Measurements from ENCODE around the gene BPIFA2. TPM values are rescaled to one million over a fixed set of nuclear protein-coding genes. Genes with fewer than 3 reads are reported as not detected.

BPIFA2 gene
- total and polyA plus RNA-seq, 2 donors (not counting 1 experiment from before 2014, with no cell fraction given) = not detected

DNA sequence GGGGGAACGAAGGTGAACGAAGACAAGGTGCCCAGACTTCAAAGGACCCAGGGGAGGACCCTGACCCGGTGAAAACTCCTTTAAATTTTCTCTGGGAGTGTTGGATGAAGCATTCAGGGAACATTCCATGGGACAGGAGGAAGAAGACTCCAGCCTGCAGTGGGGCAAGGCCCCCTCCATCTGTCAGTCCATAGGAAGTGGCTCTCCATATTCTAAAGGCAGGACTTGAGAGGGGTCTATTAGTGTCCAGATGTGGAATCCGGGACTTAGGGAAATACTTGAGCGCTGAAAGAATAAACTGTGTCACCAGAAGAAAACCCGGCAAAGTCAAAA lies 3.2 kb upstream of the BPIFA2 start:
- intact Hi-C loops (cut with micrococcal nuclease) = no loop called here
- CTCF ChIA-PET = no interaction called here

DNA sequence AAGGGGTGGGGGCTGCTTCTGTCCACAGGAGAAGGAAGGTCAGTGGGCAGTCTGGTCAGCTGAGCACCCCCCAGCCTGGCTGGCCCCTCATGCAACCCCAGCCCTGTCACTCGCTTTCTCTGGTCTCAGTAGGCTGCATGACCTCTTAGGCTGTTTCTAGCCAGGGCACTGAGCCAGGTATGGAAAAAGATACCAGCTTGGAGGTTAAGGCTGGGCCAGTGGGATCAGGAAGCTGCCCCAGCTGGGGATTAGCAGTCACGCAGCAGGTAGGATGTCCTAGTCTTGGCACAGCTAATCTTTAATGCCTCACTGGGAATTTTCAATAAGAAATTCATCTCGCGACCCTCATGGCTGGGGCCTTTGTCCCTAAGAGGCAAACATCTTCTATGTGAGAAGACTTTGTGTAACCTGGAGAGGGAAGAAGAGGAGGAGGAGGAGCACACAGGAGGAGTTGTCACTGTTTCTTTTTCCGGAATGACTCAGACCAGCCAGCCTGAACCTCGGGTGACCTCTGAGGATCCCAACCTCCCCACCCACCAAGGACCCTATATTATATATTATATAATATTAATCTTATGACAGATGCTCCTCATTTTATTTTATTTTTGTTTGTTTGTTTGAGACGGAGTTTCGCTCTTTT lies 2.4 kb upstream of the BPIFA2 start:
- Mint-ChIP-seq H3K9me3 (ENCODE audit: insufficient read depth) (peaks cover 8% of the 10 kb centered on the region), H3K27ac (no peak overlapping the region), H3K27me3 (peaks cover 13% of the 10 kb centered on the region), H3K4me3 (no peak overlapping the region), H3K4me1 (no peaks in the 10 kb centered on the region)
- no peak overlapping the region for H3K4me2 ChIP-seq (replicated peaks; ENCODE audit: low read depth, low read length, poor library complexity, severe bottlenecking)
- no peaks in the 10 kb centered on the region for H3K4me1 ChIP-seq (ENCODE audit: control insufficient read depth in 2 of 2, insufficient read depth in 2 of 2, low read length in 2 of 2)
- CTCF ChIA-PET = no interaction called here
- no peaks in the 10 kb centered on the region for H3K36me3 ChIP-seq (replicated peaks in 1 of 2; ENCODE audit: control extremely low read depth in 1 of 2, control insufficient read depth in 1 of 2, extremely low read depth in 1 of 2, insufficient read depth in 2 of 2, low read length in 1 of 2)
- H3K27ac ChIP-seq (ENCODE audit: low read length in 2 of 2) = no peak overlapping the region
- no peak overlapping the region for H3K9ac ChIP-seq (ENCODE audit: low read length)
- TF ChIP-seq, protein P1, sequence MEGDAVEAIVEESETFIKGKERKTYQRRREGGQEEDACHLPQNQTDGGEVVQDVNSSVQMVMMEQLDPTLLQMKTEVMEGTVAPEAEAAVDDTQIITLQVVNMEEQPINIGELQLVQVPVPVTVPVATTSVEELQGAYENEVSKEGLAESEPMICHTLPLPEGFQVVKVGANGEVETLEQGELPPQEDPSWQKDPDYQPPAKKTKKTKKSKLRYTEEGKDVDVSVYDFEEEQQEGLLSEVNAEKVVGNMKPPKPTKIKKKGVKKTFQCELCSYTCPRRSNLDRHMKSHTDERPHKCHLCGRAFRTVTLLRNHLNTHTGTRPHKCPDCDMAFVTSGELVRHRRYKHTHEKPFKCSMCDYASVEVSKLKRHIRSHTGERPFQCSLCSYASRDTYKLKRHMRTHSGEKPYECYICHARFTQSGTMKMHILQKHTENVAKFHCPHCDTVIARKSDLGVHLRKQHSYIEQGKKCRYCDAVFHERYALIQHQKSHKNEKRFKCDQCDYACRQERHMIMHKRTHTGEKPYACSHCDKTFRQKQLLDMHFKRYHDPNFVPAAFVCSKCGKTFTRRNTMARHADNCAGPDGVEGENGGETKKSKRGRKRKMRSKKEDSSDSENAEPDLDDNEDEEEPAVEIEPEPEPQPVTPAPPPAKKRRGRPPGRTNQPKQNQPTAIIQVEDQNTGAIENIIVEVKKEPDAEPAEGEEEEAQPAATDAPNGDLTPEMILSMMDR (IDR thresholded peaks at IDR 0.05) = no peak
- no peak for TF ChIP-seq EZH2 (IDR thresholded peaks at IDR 0.05; ENCODE audit: borderline replicate concordance, insufficient read depth, low read depth, low read length, poor library complexity, severe bottlenecking)
- intact Hi-C loops (cut with micrococcal nuclease) = no loop called here
- peaks cover 0 to 14% (median 12%) of the 10 kb centered on the region in 3 donors for H3K9me3 ChIP-seq (ENCODE audit: control extremely low read depth in 1 of 3, control insufficient read depth in 2 of 3, insufficient read depth in 1 of 3, low read length in 2 of 3)
- H3K79me2 ChIP-seq (ENCODE audit: control insufficient read depth, insufficient read depth, low read length) = no peaks in the 10 kb centered on the region
- H2AFZ ChIP-seq (ENCODE audit: insufficient read depth, low read depth, low read length, poor library complexity, severe bottlenecking) = no peak overlapping the region
- no peaks in the 10 kb centered on the region for H4K20me1 ChIP-seq (ENCODE audit: control insufficient read depth, insufficient read depth, low read length, poor library complexity, severe bottlenecking)
- WGBS (ENCODE audit: insufficient coverage) = 88% methylated on average over 4 of the region's 8 CpGs
- POLR2A ChIA-PET = no interaction called here
- peaks cover 0 to 8% (median 1%) of the 10 kb centered on the region in 4 experiments for H3K27me3 ChIP-seq (replicated peaks in 1 of 4; ENCODE audit: control extremely low read depth in 1 of 4, control insufficient read depth in 3 of 4, insufficient read depth in 4 of 4, low read length in 3 of 4)
- ATAC-seq (ENCODE audit: low read depth) (no peak), DNase-seq (no peak)
- H3K4me3 ChIP-seq (ENCODE audit: control extremely low read depth in 1 of 5, extremely low read depth in 1 of 5, insufficient read depth in 1 of 5, low read depth in 2 of 5, low read length in 4 of 5) = no peak overlapping the region

More for the DNA sequence above, 3.2 kb upstream of the BPIFA2 start:
- H3K27ac ChIP-seq (ENCODE audit: low read length in 2 of 2) = no peak overlapping the region
- POLR2A ChIA-PET = no interaction called here
- no peak for TF ChIP-seq EZH2 (IDR thresholded peaks at IDR 0.05; ENCODE audit: borderline replicate concordance, insufficient read depth, low read depth, low read length, poor library complexity, severe bottlenecking)
- TF ChIP-seq, protein P1 (IDR thresholded peaks at IDR 0.05) = no peak
- Mint-ChIP-seq H3K4me1 (no peaks in the 10 kb centered on the region), H3K27ac (no peak overlapping the region), H3K4me3 (no peak overlapping the region), H3K27me3 (peaks cover 13% of the 10 kb centered on the region), H3K9me3 (ENCODE audit: insufficient read depth) (peaks cover 8% of the 10 kb centered on the region)
- 72% methylated on average over 6 of the region's 6 CpGs for WGBS (ENCODE audit: insufficient coverage)
- no peaks in the 10 kb centered on the region for H3K79me2 ChIP-seq (ENCODE audit: control insufficient read depth, insufficient read depth, low read length)
- H3K4me3 ChIP-seq (ENCODE audit: control extremely low read depth in 1 of 5, extremely low read depth in 1 of 5, insufficient read depth in 1 of 5, low read depth in 2 of 5, low read length in 4 of 5) = no peak overlapping the region
- H3K9me3 ChIP-seq (ENCODE audit: control extremely low read depth in 1 of 3, control insufficient read depth in 2 of 3, insufficient read depth in 1 of 3, low read length in 2 of 3) = peaks cover 0 to 11% (median 10%) of the 10 kb centered on the region in 3 donors
- H2AFZ ChIP-seq (ENCODE audit: insufficient read depth, low read depth, low read length, poor library complexity, severe bottlenecking) = no peak overlapping the region
- H3K4me1 ChIP-seq (ENCODE audit: control insufficient read depth in 2 of 2, insufficient read depth in 2 of 2, low read length in 2 of 2) = no peaks in the 10 kb centered on the region
- no peaks in the 10 kb centered on the region for H4K20me1 ChIP-seq (ENCODE audit: control insufficient read depth, insufficient read depth, low read length, poor library complexity, severe bottlenecking)
- DNase-seq (no peak), ATAC-seq (ENCODE audit: low read depth) (no peak)
- no peak overlapping the region for H3K4me2 ChIP-seq (replicated peaks; ENCODE audit: low read depth, low read length, poor library complexity, severe bottlenecking)
- H3K27me3 ChIP-seq (replicated peaks in 1 of 4; ENCODE audit: control extremely low read depth in 1 of 4, control insufficient read depth in 3 of 4, insufficient read depth in 4 of 4, low read length in 3 of 4) = peaks cover 0 to 8% (median 1%) of the 10 kb centered on the region in 4 experiments
- H3K9ac ChIP-seq (ENCODE audit: low read length) = no peak overlapping the region
- no peaks in the 10 kb centered on the region for H3K36me3 ChIP-seq (replicated peaks in 1 of 2; ENCODE audit: control extremely low read depth in 1 of 2, control insufficient read depth in 1 of 2, extremely low read depth in 1 of 2, insufficient read depth in 2 of 2, low read length in 1 of 2)

Data from B cell (primary cell).